Activated CD4-positive, alpha-beta T cell treated with anti-CD3 and anti-CD28 coated beads for 36 hours (primary cell): ENCODE results near the gene NLGN1. TPM values are rescaled to one million over a fixed set of nuclear protein-coding genes. Genes with fewer than 3 reads are reported as not detected.

Experiments used
- ATAC-seq: fragments of 200-7000 bp; cut with Tn5 transposase; one replicate; pipeline ENCODE4 v1.10.0; 2021; ENCODE audit warnings: mild to moderate bottlenecking, moderate library complexity
- CTCF ChIA-PET: fragments of 350-600 bp; sonication (Branson Sonifier 250); formaldehyde crosslinking; loops from one replicate; lab custom pipeline; 2021; ENCODE audit warnings: antibody characterized with exemption; lab: Charles Lee
- POLR2A ChIA-PET: fragments of 350-600 bp; sonication (Branson Sonifier 250); formaldehyde crosslinking; loops from one replicate; lab custom pipeline; 2021; ENCODE audit warnings: antibody characterized with exemption, inconsistent platforms; lab: Charles Lee
- DNase-seq: peaks from one replicate; pipeline ENCODE4 v3.0.0-alpha.2; 2020
- H3K27ac Mint-ChIP-seq: one replicate; pipeline ENCODE4 v1.8.0; 2021; ENCODE audit warnings: mixed read lengths
- H3K27me3 Mint-ChIP-seq: one replicate; pipeline ENCODE4 v1.8.0; 2021; ENCODE audit warnings: mixed read lengths
- H3K36me3 Mint-ChIP-seq: one replicate; pipeline ENCODE4 v1.8.0; 2021; ENCODE audit warnings: low read depth, mixed read lengths
- H3K4me1 Mint-ChIP-seq: one replicate; pipeline ENCODE4 v1.8.0; 2021; ENCODE audit warnings: mixed read lengths
- H3K4me3 Mint-ChIP-seq: one replicate; pipeline ENCODE4 v1.8.0; 2021; ENCODE audit warnings: mild to moderate bottlenecking, moderate library complexity, mixed read lengths
- H3K9me3 Mint-ChIP-seq: one replicate; pipeline ENCODE4 v1.8.0; 2021; ENCODE audit warnings: low read depth, mixed read lengths
- intact Hi-C, 2 experiments: fragments of 100-400 bp; cut with DNase I in 1 of 2; cut with micrococcal nuclease in 1 of 2; formaldehyde crosslinking; loops; one replicate each; pipeline versions ENCODE4 v1.14.2 to v1.15.1; 2022 to 2024; cut with DNase I, micrococcal nuclease
- total RNA-seq, 2 experiments: library from RNA; stranded (reverse); gene quantifications; one replicate each; pipeline ENCODE4 v1.2.3, GENCODE V29; 2021

Gene NLGN1
- total RNA-seq, 2 experiments from 2014 or later: not detected

DNA sequence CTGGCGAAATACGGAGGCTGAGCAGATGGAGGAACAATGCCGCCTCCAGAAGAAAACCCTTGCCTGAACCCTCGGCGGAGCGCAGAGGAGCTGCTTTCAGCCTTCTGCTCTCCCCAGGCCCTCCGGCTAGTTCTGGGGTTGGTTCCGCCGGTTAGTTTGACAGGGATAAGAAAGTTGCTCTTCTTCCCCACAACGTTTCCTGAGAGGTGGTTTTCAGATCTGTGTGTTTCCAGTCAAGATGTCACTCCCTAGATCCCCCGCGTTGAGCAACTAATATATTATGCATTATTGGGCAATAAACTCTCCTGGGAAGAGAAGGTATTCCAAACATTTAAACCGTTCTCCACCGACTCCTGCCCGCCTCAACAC, 551 bp downstream of the NLGN1 start:
- no peak for ATAC-seq
- intact Hi-C loops: loop anchor here (5.0 kb wide), 1 partner anchor 184 kb away; no protein-coding TSS in a partner anchor
- no peak overlapping the region for H3K27ac Mint-ChIP-seq
- ChIA-PET POLR2A (no interaction called here), CTCF (no interaction called here)
- no peaks in the 10 kb centered on the region for H3K36me3 Mint-ChIP-seq
- H3K4me1 Mint-ChIP-seq: peaks cover 31% of the 10 kb centered on the region
- H3K9me3 Mint-ChIP-seq: no peaks in the 10 kb centered on the region
- no peak overlapping the region for H3K4me3 Mint-ChIP-seq
- DNase-seq: no peak
- H3K27me3 Mint-ChIP-seq: peaks cover 60% of the 10 kb centered on the region

DNA sequence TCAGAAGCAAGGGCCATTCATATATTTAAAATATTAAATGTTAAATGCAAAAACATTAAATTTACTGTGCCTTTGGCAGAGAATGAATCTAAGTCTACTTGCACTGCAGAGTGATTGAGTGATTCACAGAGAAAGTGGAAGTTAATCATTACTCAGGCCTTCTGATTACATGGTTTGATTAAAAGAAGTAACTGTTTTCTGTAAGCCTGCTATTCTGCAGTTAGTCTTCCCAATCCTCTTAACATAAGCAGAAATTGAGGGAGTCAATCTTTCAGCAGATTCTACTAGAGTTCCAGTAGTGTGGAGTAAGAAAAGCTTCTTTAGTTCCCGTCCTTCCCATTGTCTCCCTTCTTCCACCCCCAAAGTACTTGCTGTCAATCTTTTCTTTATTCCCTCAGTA, 1.5 kb downstream of the NLGN1 start:
- no peak overlapping the region for H3K4me3 Mint-ChIP-seq
- no peak overlapping the region for H3K27ac Mint-ChIP-seq
- peaks cover 56% of the 10 kb centered on the region for H3K27me3 Mint-ChIP-seq
- no peaks in the 10 kb centered on the region for H3K9me3 Mint-ChIP-seq
- DNase-seq: no peak
- ChIA-PET POLR2A (no interaction called here), CTCF (no interaction called here)
- no peaks in the 10 kb centered on the region for H3K36me3 Mint-ChIP-seq
- ATAC-seq: no peak
- intact Hi-C loops: loop anchor here (5.0 kb wide), 1 partner anchor 183 kb away; no protein-coding TSS in a partner anchor
- peaks cover 31% of the 10 kb centered on the region for H3K4me1 Mint-ChIP-seq

DNA sequence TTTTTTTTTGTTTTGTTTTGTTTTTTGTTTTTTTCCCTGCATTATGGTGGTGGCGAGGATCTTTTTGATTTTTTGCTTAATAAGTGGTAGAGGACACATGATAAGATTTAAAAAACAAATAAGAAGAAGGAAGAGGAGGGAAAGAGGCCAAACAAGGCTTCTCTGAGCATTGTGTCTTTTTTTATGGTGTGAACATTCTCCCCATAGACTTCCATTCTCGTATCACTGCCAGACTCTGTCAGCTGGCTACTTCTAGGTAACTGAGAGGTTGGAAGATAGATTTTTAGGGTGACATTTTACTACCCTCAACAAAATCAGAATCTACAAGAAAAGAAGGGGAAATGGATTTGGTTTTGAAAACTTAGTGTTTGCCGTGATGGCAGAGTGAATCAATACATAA, 3.8 kb downstream of the NLGN1 start:
- Mint-ChIP-seq H3K27me3 (peaks cover 40% of the 10 kb centered on the region), H3K27ac (no peak overlapping the region), H3K9me3 (no peaks in the 10 kb centered on the region), H3K36me3 (no peaks in the 10 kb centered on the region), H3K4me1 (peaks cover 16% of the 10 kb centered on the region), H3K4me3 (no peak overlapping the region)
- no peak for ATAC-seq
- ChIA-PET POLR2A (no interaction called here), CTCF (no interaction called here)
- DNase-seq: no peak
- intact Hi-C loops: loop anchor here in 1 of 2 experiments (10.0 kb wide), 1 partner anchor 57 kb away; no protein-coding TSS in a partner anchor

DNA sequence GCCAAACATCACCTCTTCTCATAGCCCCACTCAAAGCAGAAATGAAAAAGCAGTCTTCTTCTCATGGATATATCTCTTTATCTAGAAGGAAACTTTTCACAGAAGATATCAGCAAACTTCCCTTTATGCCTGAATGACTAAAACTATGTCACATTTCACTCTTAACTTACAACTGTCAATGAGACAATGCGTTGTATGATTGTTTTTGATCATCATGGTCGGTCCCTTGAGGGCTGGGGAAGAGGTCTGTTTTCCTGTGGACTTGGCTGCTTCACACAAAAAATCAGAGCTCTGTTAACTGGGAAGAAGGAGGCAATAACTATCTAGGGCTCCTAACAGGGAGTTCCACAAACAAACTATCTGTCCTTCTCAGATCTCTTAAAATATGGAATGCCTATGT, 5.1 kb downstream of the NLGN1 start:
- peaks cover 7% of the 10 kb centered on the region for H3K4me1 Mint-ChIP-seq

DNA sequence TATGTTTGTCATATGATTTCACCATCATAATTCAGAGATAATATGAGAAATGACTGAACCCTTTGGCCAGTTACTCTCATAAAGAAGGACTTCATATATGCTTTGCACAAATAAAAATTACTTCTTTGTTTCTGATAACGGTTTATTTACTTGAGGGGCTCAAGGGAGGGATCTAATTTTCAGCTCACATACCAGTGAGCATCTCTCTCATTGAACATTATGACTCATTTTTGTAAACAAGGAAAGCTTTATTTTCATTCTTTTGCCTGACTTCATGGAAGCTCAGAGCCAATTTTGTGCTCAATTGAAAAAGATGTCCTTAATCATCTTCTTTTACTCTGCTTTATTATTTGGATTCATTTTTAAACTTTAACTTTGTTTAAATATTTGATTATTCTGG, 5.8 kb downstream of the NLGN1 start:
- POLR2A ChIA-PET: no interaction called here

More for the DNA sequence above, 5.1 kb downstream of the NLGN1 start:
- DNase-seq (no peak), ATAC-seq (no peak)
- H3K4me3 Mint-ChIP-seq: no peak overlapping the region
- CTCF ChIA-PET: no interaction called here
- peaks cover 29% of the 10 kb centered on the region for H3K27me3 Mint-ChIP-seq
- POLR2A ChIA-PET: no interaction called here
- no peaks in the 10 kb centered on the region for H3K9me3 Mint-ChIP-seq
- intact Hi-C loops: loop anchor here in 1 of 2 experiments (10.0 kb wide), 1 partner anchor 58 kb away; no protein-coding TSS in a partner anchor
- H3K36me3 Mint-ChIP-seq: no peaks in the 10 kb centered on the region
- H3K27ac Mint-ChIP-seq: no peak overlapping the region

DNA sequence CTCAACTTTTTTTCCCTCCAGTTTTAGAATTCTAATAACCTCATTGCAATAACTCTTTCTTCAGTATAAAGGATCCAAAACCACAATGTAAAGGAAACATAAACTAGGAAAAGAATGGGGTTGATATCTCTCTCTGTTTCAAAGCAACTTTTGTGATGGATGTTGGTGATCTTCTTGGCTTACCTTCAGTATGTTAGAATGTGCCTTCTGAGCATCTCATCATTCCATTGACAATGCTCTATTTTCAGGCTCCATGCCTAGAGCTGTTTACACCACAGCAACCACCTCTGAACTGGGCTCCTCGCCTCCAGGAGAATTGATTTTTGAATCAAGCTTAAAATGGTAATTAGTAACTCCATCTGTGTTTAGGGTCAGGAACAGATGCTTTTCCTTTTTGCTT, 6.6 kb downstream of the NLGN1 start:
- intact Hi-C loops: loop anchor here in 1 of 2 experiments (10.0 kb wide), 1 partner anchor 59 kb away; no protein-coding TSS in a partner anchor
- no peaks in the 10 kb centered on the region for H3K4me1 Mint-ChIP-seq
- H3K27ac Mint-ChIP-seq: no peak overlapping the region
- no peak overlapping the region for H3K4me3 Mint-ChIP-seq
- H3K36me3 Mint-ChIP-seq: no peaks in the 10 kb centered on the region
- ATAC-seq: no peak
- peaks cover 15% of the 10 kb centered on the region for H3K27me3 Mint-ChIP-seq
- no peaks in the 10 kb centered on the region for H3K9me3 Mint-ChIP-seq
- ChIA-PET POLR2A (no interaction called here), CTCF (interaction anchor here (0.6 kb wide), 1 partner anchor 36 kb away, joined by 3 read pairs; no protein-coding TSS in a partner anchor)
- no peak for DNase-seq

More for the DNA sequence above, 5.8 kb downstream of the NLGN1 start:
- no peaks in the 10 kb centered on the region for H3K36me3 Mint-ChIP-seq
- CTCF ChIA-PET: no interaction called here
- ATAC-seq: no peak
- DNase-seq: no peak
- intact Hi-C loops: loop anchor here in 1 of 2 experiments (10.0 kb wide), 1 partner anchor 59 kb away; no protein-coding TSS in a partner anchor
- H3K27me3 Mint-ChIP-seq: peaks cover 22% of the 10 kb centered on the region
- H3K4me1 Mint-ChIP-seq: peaks cover under 1% of the 10 kb centered on the region
- H3K27ac Mint-ChIP-seq: no peak overlapping the region
- H3K4me3 Mint-ChIP-seq: no peak overlapping the region
- no peaks in the 10 kb centered on the region for H3K9me3 Mint-ChIP-seq

DNA sequence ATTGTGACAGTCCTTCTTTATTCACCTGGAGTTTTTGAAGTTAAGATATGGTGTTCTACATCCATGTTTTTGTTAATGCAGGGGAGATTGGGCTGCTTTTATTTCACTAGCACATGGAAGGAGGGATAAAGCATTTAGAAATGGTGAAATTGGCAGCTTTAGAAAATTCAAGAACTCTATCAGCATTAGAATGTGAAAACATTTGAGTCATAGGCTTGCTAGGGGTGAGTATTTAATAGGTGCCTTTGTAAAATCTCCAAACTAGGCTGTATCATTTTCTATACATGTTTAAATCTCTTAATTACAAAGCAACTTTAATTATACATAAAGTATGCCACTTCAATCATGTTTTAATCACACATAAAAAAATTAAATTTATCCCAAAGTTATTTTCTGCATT, 12.9 kb downstream of the NLGN1 start:
- H3K9me3 Mint-ChIP-seq: no peaks in the 10 kb centered on the region
- H3K4me3 Mint-ChIP-seq: no peak overlapping the region
- no peak for ATAC-seq
- H3K27me3 Mint-ChIP-seq: peaks cover 2% of the 10 kb centered on the region
- H3K4me1 Mint-ChIP-seq: no peaks in the 10 kb centered on the region
- intact Hi-C loops: no loop called here
- no peaks in the 10 kb centered on the region for H3K36me3 Mint-ChIP-seq
- POLR2A ChIA-PET: no interaction called here
- CTCF ChIA-PET: no interaction called here
- no peak for DNase-seq
- no peak overlapping the region for H3K27ac Mint-ChIP-seq

DNA sequence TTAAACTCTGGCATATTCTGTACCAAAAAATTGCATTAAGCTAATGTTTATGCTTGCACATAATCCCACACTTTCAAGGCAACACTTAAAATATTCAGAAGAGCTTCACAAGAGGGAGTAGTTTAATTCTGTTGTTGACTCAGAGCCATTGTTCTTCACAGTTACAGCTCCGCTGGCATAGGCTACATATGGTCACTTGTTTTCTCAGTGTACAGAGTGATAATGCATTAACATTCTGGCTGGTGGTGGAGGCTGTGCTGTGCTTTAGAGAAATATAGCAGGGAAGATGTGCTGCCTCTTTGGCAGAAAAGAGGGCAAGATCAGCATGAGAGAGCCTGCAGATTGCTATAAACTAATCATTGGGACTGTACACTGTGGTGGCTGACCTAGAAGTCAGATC, 13.3 kb downstream of the NLGN1 start:
- ChIA-PET CTCF (no interaction called here), POLR2A (no interaction called here)
- no peaks in the 10 kb centered on the region for H3K36me3 Mint-ChIP-seq
- ATAC-seq: no peak
- no peak overlapping the region for H3K4me3 Mint-ChIP-seq
- intact Hi-C loops: no loop called here
- no peaks in the 10 kb centered on the region for H3K4me1 Mint-ChIP-seq
- H3K27ac Mint-ChIP-seq: no peak overlapping the region
- H3K9me3 Mint-ChIP-seq: no peaks in the 10 kb centered on the region
- no peak for DNase-seq
- peaks cover 2% of the 10 kb centered on the region for H3K27me3 Mint-ChIP-seq

DNA sequence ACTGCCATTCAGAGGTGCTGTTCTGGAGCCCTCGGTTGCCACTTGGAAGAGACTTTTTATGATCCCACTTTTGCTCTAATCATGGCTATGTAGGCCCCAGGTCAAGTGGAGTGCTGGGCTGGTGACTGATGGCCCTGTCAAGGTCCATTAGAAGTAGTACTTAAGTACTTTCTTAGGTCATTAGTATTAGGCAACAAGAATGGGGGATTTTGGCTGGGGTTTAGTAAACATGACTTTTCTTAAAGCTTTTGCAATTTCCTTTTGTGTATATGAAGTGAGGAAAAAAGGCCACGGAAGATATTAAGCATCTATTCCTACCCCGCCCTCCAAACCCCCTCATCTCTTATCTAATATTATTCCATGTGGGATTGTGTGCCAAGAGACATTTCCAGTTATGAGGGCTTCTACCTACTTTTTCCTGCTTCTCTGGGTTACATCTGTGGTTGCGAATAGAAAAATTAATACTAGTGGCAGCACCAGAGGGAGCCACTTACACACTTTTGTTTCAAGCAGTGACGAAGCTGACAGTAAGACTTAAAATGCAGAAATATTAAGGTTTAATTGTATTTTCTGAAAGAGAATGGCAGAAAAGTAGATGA, 13.9 kb downstream of the NLGN1 start:
- Mint-ChIP-seq H3K9me3 (no peaks in the 10 kb centered on the region), H3K27ac (no peak overlapping the region), H3K36me3 (no peaks in the 10 kb centered on the region), H3K4me1 (no peaks in the 10 kb centered on the region), H3K4me3 (no peak overlapping the region), H3K27me3 (peaks cover 2% of the 10 kb centered on the region)
- POLR2A ChIA-PET: no interaction called here
- CTCF ChIA-PET: no interaction called here
- DNase-seq (no peak), ATAC-seq (no peak)
- intact Hi-C loops: no loop called here

DNA sequence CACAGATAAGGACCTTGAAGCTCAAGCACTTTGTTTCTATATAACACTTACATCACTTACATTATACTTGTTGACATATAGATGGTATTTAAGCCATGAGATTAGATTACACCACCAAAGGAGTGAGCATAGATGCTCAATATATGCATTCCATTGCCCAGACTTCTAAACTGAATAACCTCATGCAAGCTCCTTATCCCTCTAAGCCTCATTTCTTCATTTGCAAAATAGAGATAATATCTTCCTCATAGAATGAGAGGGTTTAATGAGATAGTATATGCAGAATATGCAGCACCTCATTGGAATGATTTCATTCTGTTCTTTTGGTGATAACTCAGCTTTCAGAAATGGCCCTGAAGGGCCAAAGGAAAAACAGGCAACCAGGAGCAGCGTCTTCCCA, 18.5 kb downstream of the NLGN1 start:
- Mint-ChIP-seq H3K36me3 (no peaks in the 10 kb centered on the region), H3K4me1 (no peaks in the 10 kb centered on the region), H3K4me3 (no peak overlapping the region), H3K27ac (no peak overlapping the region), H3K27me3 (no peaks in the 10 kb centered on the region), H3K9me3 (no peaks in the 10 kb centered on the region)
- ChIA-PET POLR2A (no interaction called here), CTCF (no interaction called here)
- ATAC-seq: no peak
- intact Hi-C loops: no loop called here
- DNase-seq: no peak

DNA sequence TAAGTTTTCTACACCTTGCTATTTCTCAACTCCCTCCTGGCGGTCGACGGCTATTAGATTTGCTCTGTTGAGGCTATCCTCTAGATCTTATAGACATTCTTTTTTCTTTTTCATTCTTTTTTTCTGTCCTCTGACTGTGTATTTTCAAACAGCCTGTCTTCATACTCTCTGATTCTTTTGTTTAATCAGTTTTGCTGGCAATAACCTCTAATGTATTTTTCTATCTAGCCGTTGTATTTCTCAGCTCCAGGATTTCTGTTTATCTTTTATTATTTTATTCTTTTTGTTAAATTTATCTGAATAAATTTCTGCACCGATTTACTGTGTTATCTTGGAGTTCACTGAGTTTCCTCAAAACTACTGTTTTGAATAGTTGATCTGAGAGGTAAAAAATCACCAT, 31.5 kb downstream of the NLGN1 start:
- ChIA-PET POLR2A (no interaction called here), CTCF (no interaction called here)
- intact Hi-C loops: no loop called here
- Mint-ChIP-seq H3K4me1 (no peaks in the 10 kb centered on the region), H3K27ac (no peak overlapping the region), H3K9me3 (peaks cover 11% of the 10 kb centered on the region), H3K4me3 (no peak overlapping the region), H3K36me3 (no peaks in the 10 kb centered on the region), H3K27me3 (no peaks in the 10 kb centered on the region)
- ATAC-seq (no peak), DNase-seq (no peak)

DNA sequence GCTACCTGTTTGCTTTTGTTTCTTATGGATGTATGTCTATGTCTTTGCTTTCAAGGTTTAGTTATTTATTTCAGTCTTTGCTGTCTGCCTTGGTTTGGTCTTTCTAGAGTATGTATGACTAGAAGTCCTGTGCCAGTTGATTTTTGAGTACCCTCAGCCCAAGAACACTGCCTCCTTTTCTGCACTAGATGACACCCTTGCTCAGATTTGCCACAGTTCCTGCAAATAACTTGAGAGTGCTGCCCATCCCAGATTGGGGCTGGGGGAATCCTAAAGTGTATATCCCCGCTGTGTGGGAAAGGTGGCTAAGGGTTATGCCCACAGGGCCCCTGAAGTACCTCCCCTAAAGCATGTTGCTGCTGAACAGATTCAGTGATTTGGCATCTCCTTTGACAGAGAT, 32.0 kb downstream of the NLGN1 start:
- ChIA-PET CTCF (no interaction called here), POLR2A (no interaction called here)
- Mint-ChIP-seq H3K27me3 (no peaks in the 10 kb centered on the region), H3K36me3 (no peaks in the 10 kb centered on the region), H3K4me3 (no peak overlapping the region), H3K9me3 (peaks cover 11% of the 10 kb centered on the region), H3K4me1 (no peaks in the 10 kb centered on the region), H3K27ac (no peak overlapping the region)
- DNase-seq (no peak), ATAC-seq (no peak)
- intact Hi-C loops: no loop called here
